T-helper 17 cell (primary cell): Measurements from ENCODE around the gene SMU1. TPM values are rescaled to one million over a fixed set of nuclear protein-coding genes. Genes with fewer than 3 reads are reported as not detected.
A peak's percentile ranks its signal among the peaks of the same experiment; 100 is the strongest.

Experiments used
- ATAC-seq: fragments of 150-1000 bp; cut with Tn5 transposase; 2 replicates; pipeline ENCODE4 v1.10.0; 2021; ENCODE audit warnings: mild to moderate bottlenecking, moderate library complexity
- DNase-seq, 3 donors: peaks; one replicate each; pipeline versions ENCODE4 v3.0.0 to v3.0.0-alpha.2; 2020 to 2021
- H3K9me3 ChIP-seq: one replicate; pipeline ENCODE4 v1.7.0; 2013; ENCODE audit warnings: low read length, mild to moderate bottlenecking; ENCODE audit not compliant: control insufficient read depth, poor library complexity, severe bottlenecking
- H3K27ac Mint-ChIP-seq: one replicate; pipeline ENCODE4 v1.8.0; 2022; ENCODE audit warnings: mild to moderate bottlenecking, moderate library complexity, mixed read lengths
- H3K27me3 Mint-ChIP-seq: one replicate; pipeline ENCODE4 v1.8.0; 2022; ENCODE audit warnings: mixed read lengths
- H3K36me3 Mint-ChIP-seq: one replicate; pipeline ENCODE4 v1.8.0; 2022; ENCODE audit warnings: low read depth, mixed read lengths
- H3K4me1 Mint-ChIP-seq: one replicate; pipeline ENCODE4 v1.8.0; 2022; ENCODE audit warnings: mild to moderate bottlenecking, mixed read lengths
- H3K4me3 Mint-ChIP-seq: one replicate; pipeline ENCODE4 v1.8.0; 2022; ENCODE audit warnings: mild to moderate bottlenecking, moderate library complexity, mixed read lengths
- total RNA-seq, 4 donors: library from RNA in 2 of 4; stranded (reverse) in 2 of 4; gene quantifications; one replicate each; pipeline ENCODE4 v1.2.3 and lab custom pipeline; 2022 to 2026

Gene SMU1
- total RNA-seq, 2 donors from 2014 or later: 20.6 to 21.2 TPM

GRCh38 chr9:33049680-33050361 lies 26.7 kb downstream of the SMU1 start:
- Mint-ChIP-seq H3K4me1 (peaks cover 7% of the 10 kb centered on the region), H3K27ac (peak overlapping the region; percentile 39), H3K4me3 (no peak overlapping the region), H3K27me3 (no peaks in the 10 kb centered on the region), H3K36me3 (peaks cover 3% of the 10 kb centered on the region)
- no peaks in the 10 kb centered on the region for H3K9me3 ChIP-seq
- no peak for ATAC-seq
- no peak for DNase-seq

- DNase-seq: no peak
- Mint-ChIP-seq H3K27me3 (no peaks in the 10 kb centered on the region), H3K36me3 (peaks cover 3% of the 10 kb centered on the region), H3K4me1 (peaks cover 18% of the 10 kb centered on the region), H3K4me3 (no peak overlapping the region), H3K27ac (no peak overlapping the region)
- no peak for ATAC-seq
- no peaks in the 10 kb centered on the region for H3K9me3 ChIP-seq
Observed at GRCh38 chr9:33048054-33048465, 28.4 kb downstream of the SMU1 start.

GRCh38 chr9:33046061-33046460 lies 30.4 kb downstream of the SMU1 start:
- no peaks in the 10 kb centered on the region for H3K9me3 ChIP-seq
- peaks cover 3% of the 10 kb centered on the region for H3K36me3 Mint-ChIP-seq
- DNase-seq (no peak), ATAC-seq (no peak)
- H3K4me1 Mint-ChIP-seq: peaks cover 20% of the 10 kb centered on the region
- no peaks in the 10 kb centered on the region for H3K27me3 Mint-ChIP-seq
- no peak overlapping the region for H3K27ac Mint-ChIP-seq
- no peak overlapping the region for H3K4me3 Mint-ChIP-seq

GRCh38 chr9:33044677-33045282 lies 31.7 kb downstream of the SMU1 start:
- Mint-ChIP-seq H3K27ac (peak overlapping the region; percentile 91), H3K4me3 (peak overlapping the region; percentile 86), H3K27me3 (no peaks in the 10 kb centered on the region), H3K4me1 (peaks cover 17% of the 10 kb centered on the region), H3K36me3 (peaks cover 3% of the 10 kb centered on the region)
- ATAC-seq (no peak), DNase-seq (no peak)
- no peaks in the 10 kb centered on the region for H3K9me3 ChIP-seq

- H3K4me3 Mint-ChIP-seq: peak overlapping the region; percentile 86
- peak; percentile 71 for ATAC-seq
- no peaks in the 10 kb centered on the region for H3K9me3 ChIP-seq
- peaks cover 3% of the 10 kb centered on the region for H3K36me3 Mint-ChIP-seq
- DNase-seq: peak; percentile 41 to 50 (median 47)
- H3K4me1 Mint-ChIP-seq: peaks cover 15% of the 10 kb centered on the region
- H3K27me3 Mint-ChIP-seq: no peaks in the 10 kb centered on the region
- peak overlapping the region; percentile 91 for H3K27ac Mint-ChIP-seq
Observed at GRCh38 chr9:33044162-33044673, 32.3 kb downstream of the SMU1 start.

- ATAC-seq (peak; percentile 5), DNase-seq (no peak)
- Mint-ChIP-seq H3K27ac (peak overlapping the region; percentile 91), H3K27me3 (no peaks in the 10 kb centered on the region), H3K36me3 (peaks cover 3% of the 10 kb centered on the region), H3K4me3 (peak overlapping the region; percentile 86), H3K4me1 (peaks cover 15% of the 10 kb centered on the region)
- no peaks in the 10 kb centered on the region for H3K9me3 ChIP-seq
Observed at GRCh38 chr9:33043671-33044070, 32.8 kb downstream of the SMU1 start.

GRCh38 chr9:33042473-33042872 lies 34.0 kb downstream of the SMU1 start:
- no peaks in the 10 kb centered on the region for H3K9me3 ChIP-seq
- peaks cover 15% of the 10 kb centered on the region for H3K4me1 Mint-ChIP-seq
- H3K27me3 Mint-ChIP-seq: no peaks in the 10 kb centered on the region
- H3K4me3 Mint-ChIP-seq: no peak overlapping the region
- DNase-seq (no peak), ATAC-seq (no peak)
- peak overlapping the region; percentile 91 for H3K27ac Mint-ChIP-seq
- H3K36me3 Mint-ChIP-seq: peaks cover 3% of the 10 kb centered on the region

- Mint-ChIP-seq H3K36me3 (peaks cover 5% of the 10 kb centered on the region), H3K27me3 (no peaks in the 10 kb centered on the region), H3K27ac (peak overlapping the region; percentile 91), H3K4me3 (peak overlapping the region; percentile 67), H3K4me1 (peaks cover 18% of the 10 kb centered on the region)
- DNase-seq (no peak), ATAC-seq (peak; percentile 9)
- H3K9me3 ChIP-seq: no peaks in the 10 kb centered on the region
Observed at GRCh38 chr9:33041432-33042188, 34.9 kb downstream of the SMU1 start.

- Mint-ChIP-seq H3K27me3 (no peaks in the 10 kb centered on the region), H3K36me3 (peaks cover 3% of the 10 kb centered on the region), H3K27ac (peak overlapping the region; percentile 91), H3K4me3 (peak overlapping the region; percentile 67), H3K4me1 (peaks cover 19% of the 10 kb centered on the region)
- H3K9me3 ChIP-seq: no peaks in the 10 kb centered on the region
- ATAC-seq: no peak
- DNase-seq: no peak
Observed at GRCh38 chr9:33040792-33041431, 35.6 kb downstream of the SMU1 start.

GRCh38 chr9:33032865-33033264 lies 43.6 kb downstream of the SMU1 start:
- H3K27ac Mint-ChIP-seq: no peak overlapping the region
- DNase-seq: no peak
- H3K4me1 Mint-ChIP-seq: peaks cover 35% of the 10 kb centered on the region

GRCh38 chr9:33032292-33032691 lies 44.2 kb downstream of the SMU1 start:
- no peak for ATAC-seq
- peaks cover 8% of the 10 kb centered on the region for H3K36me3 Mint-ChIP-seq
- H3K4me1 Mint-ChIP-seq: peaks cover 36% of the 10 kb centered on the region
- H3K4me3 Mint-ChIP-seq: no peak overlapping the region
- DNase-seq: no peak
- H3K27ac Mint-ChIP-seq: peak overlapping the region; percentile 79
- no peaks in the 10 kb centered on the region for H3K27me3 Mint-ChIP-seq
- no peaks in the 10 kb centered on the region for H3K9me3 ChIP-seq

More at GRCh38 chr9:33032865-33033264, 43.6 kb downstream of the SMU1 start:
- peaks cover 7% of the 10 kb centered on the region for H3K36me3 Mint-ChIP-seq
- no peaks in the 10 kb centered on the region for H3K9me3 ChIP-seq
- H3K4me3 Mint-ChIP-seq: peak overlapping the region; percentile 31
- H3K27me3 Mint-ChIP-seq: no peaks in the 10 kb centered on the region
- no peak for ATAC-seq

- Mint-ChIP-seq H3K27ac (peak overlapping the region; percentile 76), H3K4me3 (peak overlapping the region; percentile 60), H3K36me3 (peaks cover 8% of the 10 kb centered on the region), H3K27me3 (no peaks in the 10 kb centered on the region), H3K4me1 (peaks cover 43% of the 10 kb centered on the region)
- DNase-seq (no peak), ATAC-seq (no peak)
- H3K9me3 ChIP-seq: no peaks in the 10 kb centered on the region
Observed at GRCh38 chr9:33030285-33030684, 46.2 kb downstream of the SMU1 start.
